Activated naive CD8-positive, alpha-beta T cell (primary cell): ENCODE results near the gene TMEM121B.

Experiments used
- H3K27ac Mint-ChIP-seq: one replicate; pipeline ENCODE4 v1.8.0; 2021; ENCODE audit warnings: mixed read lengths
- H3K27me3 Mint-ChIP-seq: one replicate; pipeline ENCODE4 v1.8.0; 2021; ENCODE audit warnings: mixed read lengths
- H3K36me3 Mint-ChIP-seq: one replicate; pipeline ENCODE4 v1.8.0; 2021; ENCODE audit warnings: mixed read lengths
- H3K4me1 Mint-ChIP-seq: one replicate; pipeline ENCODE4 v1.8.0; 2021; ENCODE audit warnings: low read depth, mixed read lengths
- H3K4me3 Mint-ChIP-seq: one replicate; pipeline ENCODE4 v1.8.0; 2021; ENCODE audit warnings: mild to moderate bottlenecking, mixed read lengths
- H3K9me3 Mint-ChIP-seq: one replicate; pipeline ENCODE4 v1.8.0; 2021; ENCODE audit warnings: low read depth, mixed read lengths

Gene TMEM121B

GRCh38 chr22:17077255-17077654 lies 43.9 kb downstream of the TMEM121B start:
- no peak overlapping the region for H3K27ac Mint-ChIP-seq
- no peak overlapping the region for H3K4me3 Mint-ChIP-seq
- H3K9me3 Mint-ChIP-seq, result no peaks in the 10 kb centered on the region
- no peaks in the 10 kb centered on the region for H3K36me3 Mint-ChIP-seq
- H3K27me3 Mint-ChIP-seq, result no peaks in the 10 kb centered on the region
- H3K4me1 Mint-ChIP-seq, result peaks cover 19% of the 10 kb centered on the region

- Mint-ChIP-seq H3K4me1 (peaks cover 19% of the 10 kb centered on the region), H3K36me3 (no peaks in the 10 kb centered on the region), H3K9me3 (no peaks in the 10 kb centered on the region), H3K27ac (no peak overlapping the region), H3K27me3 (no peaks in the 10 kb centered on the region), H3K4me3 (no peak overlapping the region)
Observed at GRCh38 chr22:17074648-17075002, 46.5 kb downstream of the TMEM121B start.

- no peak overlapping the region for H3K4me3 Mint-ChIP-seq
- H3K27me3 Mint-ChIP-seq, result no peaks in the 10 kb centered on the region
- H3K36me3 Mint-ChIP-seq, result no peaks in the 10 kb centered on the region
- no peak overlapping the region for H3K27ac Mint-ChIP-seq
- H3K9me3 Mint-ChIP-seq, result no peaks in the 10 kb centered on the region
- peaks cover 19% of the 10 kb centered on the region for H3K4me1 Mint-ChIP-seq
Observed at GRCh38 chr22:17072877-17073276, 48.3 kb downstream of the TMEM121B start.
